H1 (cell line): Measurements from ENCODE around the gene PRR5L. TPM values are rescaled to one million over a fixed set of nuclear protein-coding genes. Genes with fewer than 3 reads are reported as not detected.

Source experiments
- CTCF ChIA-PET: fragments of 300-600 bp; sonication (Branson Sonifier 250); formaldehyde crosslinking; loops from one replicate; lab custom pipeline; 2021; ENCODE audit not compliant: partially characterized antibody; lab: Charles Lee
- POLR2A ChIA-PET: fragments of 300-600 bp; sonication (Branson Sonifier 250); formaldehyde crosslinking; loops from one replicate; lab custom pipeline; 2021; ENCODE audit warnings: inconsistent platforms; ENCODE audit not compliant: partially characterized antibody; lab: Charles Lee
- DNase-seq, 2 experiments: peaks; one replicate each; pipeline versions ENCODE4 v3.0.0 to v3.0.0-alpha.2; 2010 to 2022; ENCODE audit warnings: low spot score in 2 of 2, low read depth in 1 of 2, mixed read lengths in 1 of 2
- FAIRE-seq: peaks from 2 replicates; lab custom pipeline; 2011; peaks lifted over from hg19 to GRCh38; lab: Jason Lieb, UNC
- H2AFZ ChIP-seq: 2 replicates; pipeline ENCODE4 v1.8.1; 2012; ENCODE audit warnings: low read length, inconsistent platforms
- H2AK5ac ChIP-seq: 2 replicates; pipeline ENCODE4 v1.6.1; 2013; ENCODE audit warnings: low read depth, low read length
- H2BK120ac ChIP-seq: replicated peaks from 2 replicates; pipeline ENCODE3; 2013; ENCODE audit warnings: low read depth, low read length, inconsistent platforms
- H2BK12ac ChIP-seq: 2 replicates; pipeline ENCODE4 v1.6.1; 2013; ENCODE audit warnings: low read depth, low read length
- H2BK15ac ChIP-seq: 2 replicates; pipeline ENCODE4 v1.6.1; 2013; ENCODE audit warnings: low read length
- H2BK20ac ChIP-seq: 2 replicates; pipeline ENCODE4 v1.6.1; 2013; ENCODE audit warnings: low read length
- H2BK5ac ChIP-seq: 2 replicates; pipeline ENCODE4 v1.6.1; 2013; ENCODE audit warnings: low read depth, low read length
- H3K14ac ChIP-seq: 2 replicates; pipeline ENCODE4 v1.6.1; 2013; ENCODE audit warnings: inconsistent platforms; ENCODE audit not compliant: insufficient read length
- H3K18ac ChIP-seq: 2 replicates; pipeline ENCODE4 v1.6.1; 2013; ENCODE audit warnings: low read length; ENCODE audit errors: extremely low read depth
- H3K23ac ChIP-seq: 2 replicates; pipeline ENCODE4 v1.6.1; 2013; ENCODE audit warnings: inconsistent platforms; ENCODE audit not compliant: insufficient read length
- H3K23me2 ChIP-seq: 2 replicates; pipeline ENCODE4 v1.6.1; 2013; ENCODE audit warnings: low read depth, low read length
- H3K27ac ChIP-seq: 2 replicates; pipeline ENCODE4 v1.6.1; 2011; ENCODE audit warnings: low read depth, low read length, inconsistent platforms
- H3K27me3 ChIP-seq, 4 experiments: replicated peaks in 1 of 4; 1 replicate in 1 of 4; 2 replicates in 3 of 4; pipeline versions ENCODE4 v1.6.1 to v1.8.1; 2011 to 2013; ENCODE audit warnings: low read length in 3 of 4, mild to moderate bottlenecking in 3 of 4, inconsistent platforms in 2 of 4, mixed read lengths in 2 of 4, moderate library complexity in 1 of 4; ENCODE audit not compliant: control insufficient read depth in 3 of 4, insufficient read depth in 3 of 4; ENCODE audit errors: extremely low read depth in 1 of 4
- H3K36me3 ChIP-seq, 4 experiments: 2 replicates each; pipeline versions ENCODE4 v1.6.1 to v1.8.1; 2011 to 2013; ENCODE audit warnings: mild to moderate bottlenecking in 4 of 4, low read length in 3 of 4, moderate library complexity in 2 of 4, control low read depth in 1 of 4, inconsistent platforms in 1 of 4; ENCODE audit not compliant: insufficient read depth in 4 of 4, control insufficient read depth in 2 of 4
- H3K4ac ChIP-seq: replicated peaks from 2 replicates; pipeline ENCODE3; 2013; ENCODE audit warnings: low read length, low read depth, mixed read lengths, inconsistent platforms; ENCODE audit not compliant: insufficient read length
- H3K4me1 ChIP-seq, 4 experiments: replicated peaks in 1 of 4; 1 replicate in 1 of 4; 2 replicates in 3 of 4; pipeline versions ENCODE4 v1.6.1 to v1.8.1; 2011 to 2013; ENCODE audit warnings: low read length in 3 of 4, inconsistent platforms in 2 of 4, mixed read lengths in 1 of 4; ENCODE audit not compliant: insufficient read depth in 4 of 4, control insufficient read depth in 3 of 4
- H3K4me2 ChIP-seq, 2 experiments: 2 replicates each; pipeline versions ENCODE4 v1.6.1 to v1.8.1; 2011 to 2013; ENCODE audit warnings: low read depth in 2 of 2, low read length in 2 of 2, control low read depth in 1 of 2, inconsistent platforms in 1 of 2, mild to moderate bottlenecking in 1 of 2; ENCODE audit not compliant: insufficient read depth in 1 of 2
- H3K4me3 ChIP-seq, 4 experiments: fragments of 200-600, 300-600 bp in 1 of 4; sonication (generic), shearing (Covaris generic), sonication (Bioruptor Twin) in 1 of 4; 2 replicates each; pipeline versions ENCODE4 v1.5.1 to v1.8.1; 2011 to 2016; ENCODE audit warnings: low read length in 4 of 4, low read depth in 3 of 4, control low read depth in 2 of 4, inconsistent platforms in 2 of 4, mild to moderate bottlenecking in 2 of 4, mixed read lengths in 1 of 4, moderate library complexity in 1 of 4; ENCODE audit not compliant: insufficient read depth in 2 of 4; ENCODE audit errors: extremely low read depth in 1 of 4
- H3K56ac ChIP-seq: replicated peaks from 2 replicates; pipeline ENCODE3; 2013; ENCODE audit warnings: low read depth, mild to moderate bottlenecking, mixed read lengths, low read length, inconsistent platforms; ENCODE audit not compliant: insufficient read length
- H3K79me1 ChIP-seq: 2 replicates; pipeline ENCODE4 v1.6.1; 2013; ENCODE audit warnings: low read depth, low read length, control low read depth
- H3K79me2 ChIP-seq, 2 experiments: 2 replicates each; pipeline versions ENCODE4 v1.6.1 to v1.8.1; 2012 to 2013; ENCODE audit warnings: low read length in 2 of 2, mild to moderate bottlenecking in 2 of 2, inconsistent platforms in 1 of 2; ENCODE audit not compliant: insufficient read depth in 2 of 2, control insufficient read depth in 1 of 2
- H3K9ac ChIP-seq, 4 experiments: replicated peaks in 1 of 4; 1 replicate in 1 of 4; 2 replicates in 3 of 4; pipeline versions ENCODE4 v1.6.1 to v1.8.1; 2011 to 2013; ENCODE audit warnings: low read depth in 3 of 4, low read length in 3 of 4, control low read depth in 2 of 4, mild to moderate bottlenecking in 2 of 4, moderate library complexity in 2 of 4, inconsistent platforms in 1 of 4; ENCODE audit errors: extremely low read depth in 1 of 4
- H3K9me3 ChIP-seq, 2 experiments: 2 replicates each; pipeline versions ENCODE4 v1.6.1 to v1.8.1; 2012 to 2013; ENCODE audit warnings: mild to moderate bottlenecking in 2 of 2, moderate library complexity in 2 of 2, control low read depth in 1 of 2, inconsistent platforms in 1 of 2, low read depth in 1 of 2, low read length in 1 of 2, mixed read lengths in 1 of 2; ENCODE audit not compliant: insufficient read depth in 2 of 2
- H4K20me1 ChIP-seq, 2 experiments: replicated peaks in 1 of 2; 2 replicates each; pipeline versions ENCODE3 to v1.8.1; 2011 to 2013; ENCODE audit warnings: inconsistent platforms in 2 of 2, low read length in 2 of 2, mild to moderate bottlenecking in 1 of 2; ENCODE audit not compliant: insufficient read depth in 2 of 2, control insufficient read depth in 1 of 2
- H4K5ac ChIP-seq: 2 replicates; pipeline ENCODE4 v1.6.1; 2013; ENCODE audit warnings: low read length, low read depth, mixed read lengths, inconsistent platforms; ENCODE audit not compliant: insufficient read length
- H4K8ac ChIP-seq: 2 replicates; pipeline ENCODE4 v1.8.0; 2013; ENCODE audit warnings: mild to moderate bottlenecking, moderate library complexity, low read length, inconsistent platforms; ENCODE audit not compliant: insufficient read depth; ENCODE audit errors: extremely low read depth
- H4K91ac ChIP-seq: replicated peaks from 2 replicates; pipeline ENCODE3; 2013; ENCODE audit warnings: low read length, mixed read lengths, inconsistent platforms; ENCODE audit not compliant: insufficient read length
- EGR1 ChIP-seq: IDR thresholded peaks from 2 replicates; pipeline ENCODE4 v1.6.1; 2011; ENCODE audit warnings: low read depth, low read length, borderline replicate concordance
- SIRT6 ChIP-seq: IDR thresholded peaks from one replicate; pipeline ENCODE4 v1.7.1; 2012; ENCODE audit warnings: low read length, inconsistent platforms
- SP2 ChIP-seq: IDR thresholded peaks from 2 replicates; pipeline ENCODE4 v1.6.1; 2012; ENCODE audit warnings: mild to moderate bottlenecking, low read length, inconsistent platforms
- TEAD4 ChIP-seq: IDR thresholded peaks from 2 replicates; pipeline ENCODE4 v1.6.1; 2012; ENCODE audit warnings: low read depth, low read length, inconsistent platforms, mixed read lengths
- YY1 ChIP-seq: IDR thresholded peaks from 2 replicates; pipeline ENCODE4 v1.6.1; 2011; ENCODE audit warnings: low read depth, mild to moderate bottlenecking, low read length
- WGBS, 2 experiments: shearing (Covaris generic) in 1 of 2; methylation state at CpG; one replicate each; pipeline versions ENCODE4 v1.1.6 to v1.1.7; 2013 to 2015; ENCODE audit warnings: low lambda C conversion rate in 2 of 2, mixed read lengths in 2 of 2, inconsistent platforms in 1 of 2, low coverage in 1 of 2, missing lambda C conversion rate in 1 of 2; ENCODE audit not compliant: insufficient replicate concordance in 2 of 2, insufficient coverage in 1 of 2, insufficient read length in 1 of 2; ENCODE audit errors: extremely low coverage in 1 of 2, missing lambda C conversion rate in 1 of 2; 5-methylcytosine and 5-hydroxymethylcytosine counted together
- polyA plus RNA-seq, 7 experiments: library from polyadenylated mRNA; depleted of rRNA in 3 of 7; stranded (reverse) in 5 of 7; unstranded in 2 of 7; fragments of >200 nt in 5 of 7; fragments of 200-250 nt in 2 of 7; gene quantifications; 1 replicate in 5 of 7; 2 replicates in 1 of 7; 4 replicates in 1 of 7; pipeline versions ENCODE4 v1.2.1 to v1.2.3, GENCODE V29; 2011 to 2013; ENCODE audit warnings: missing spikeins in 2 of 7, mixed read lengths in 2 of 7
- total RNA-seq: library from RNA; stranded (reverse); fragmentation: NEBNext Ultra II Directional; extraction: Animal tissue kit (Norgen Biotek cat#: 25700); gene quantifications from 2 replicates; pipeline ENCODE4 v1.2.1, GENCODE V29; 2021

PRR5L gene
- total and polyA plus RNA-seq, 2 of the 8 experiments (the other 6 are each of a cell fraction or from before 2014, with no cell fraction given) = 6.6 to 10.1 TPM

DNA sequence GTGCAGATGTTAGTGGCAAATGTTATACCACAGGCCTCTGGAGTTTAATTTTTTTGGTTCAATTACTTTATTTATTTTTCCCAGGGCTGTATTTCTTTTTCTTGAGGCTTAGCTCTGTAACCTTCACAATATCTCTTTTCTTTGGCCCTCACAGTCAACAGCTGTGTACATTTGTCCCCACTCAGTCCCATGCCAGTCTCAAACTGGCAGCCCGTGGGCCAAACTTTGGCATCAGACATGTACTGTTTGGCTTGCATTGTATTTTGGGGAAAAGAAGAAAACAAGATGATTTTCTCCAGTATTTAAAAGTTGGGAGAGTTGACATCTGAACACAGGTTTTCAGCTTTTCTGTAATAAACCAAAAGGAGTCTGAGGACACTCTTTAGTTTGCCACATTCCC is 87.1 kb downstream of the PRR5L start:
- no peaks in the 10 kb centered on the region for H3K36me3 ChIP-seq
- H4K20me1 ChIP-seq = peaks cover 0 to 3% of the 10 kb centered on the region in 2 experiments
- DNase-seq (no peak), FAIRE-seq (no peak)
- 100% methylated on average over 1 of the region's 1 CpG; no CpG with 5 or more reads in 1 of the 2 experiments for WGBS, 2 experiments
- peaks cover 1 to 2% (median 1%) of the 10 kb centered on the region in 4 experiments for H3K27me3 ChIP-seq
- H3K9me3 ChIP-seq = no peaks in the 10 kb centered on the region
- H3K27ac ChIP-seq = no peak overlapping the region
- H3K4me3 ChIP-seq = no peak overlapping the region
- ChIA-PET POLR2A (no interaction called here), CTCF (interaction anchor here (2.3 kb wide), 1 partner anchor 91 kb away, joined by 8 read pairs; no protein-coding TSS in a partner anchor)
- no peak overlapping the region for H2AFZ ChIP-seq
- H2BK120ac ChIP-seq = no peak overlapping the region
- H3K79me2 ChIP-seq = no peaks in the 10 kb centered on the region
- H3K56ac ChIP-seq = no peak overlapping the region
- H2AK5ac ChIP-seq = no peak overlapping the region
- H3K4ac ChIP-seq = no peak overlapping the region
- H4K91ac ChIP-seq = no peak overlapping the region
- TF ChIP-seq SIRT6 (no peak), TEAD4 (no peak), YY1 (no peak), EGR1 (no peak), SP2 (no peak)
- H3K18ac ChIP-seq = no peak overlapping the region
- no peak overlapping the region for H3K9ac ChIP-seq
- H3K23me2 ChIP-seq = no peaks in the 10 kb centered on the region
- no peak overlapping the region for H4K5ac ChIP-seq
- H4K8ac ChIP-seq = no peak overlapping the region
- H3K14ac ChIP-seq = no peak overlapping the region
- no peak overlapping the region for H2BK5ac ChIP-seq
- H3K4me1 ChIP-seq = no peaks in the 10 kb centered on the region
- H2BK12ac ChIP-seq = no peak overlapping the region
- no peak overlapping the region for H2BK20ac ChIP-seq
- H3K23ac ChIP-seq = no peak overlapping the region
- H3K4me2 ChIP-seq = no peak overlapping the region
- no peak overlapping the region for H2BK15ac ChIP-seq
- H3K79me1 ChIP-seq = no peaks in the 10 kb centered on the region
